GM19099 (cell line): ENCODE data around the gene FKBP2.

Source experiments
- POLR2A ChIP-seq: IDR thresholded peaks from 3 replicates; pipeline ENCODE4 v1.6.1; 2011; ENCODE audit warnings: low read depth; ENCODE audit not compliant: insufficient read length; ENCODE audit errors: extremely low read depth

FKBP2 gene

GRCh38 chr11:64260147-64260708 lies 19.3 kb downstream of the FKBP2 start:
- no peak for TF ChIP-seq POLR2A

GRCh38 chr11:64261556-64262080 lies 20.7 kb downstream of the FKBP2 start:
- no peak for TF ChIP-seq POLR2A

- TF ChIP-seq POLR2A, result no peak
These were observed 21.5 kb downstream of the FKBP2 start for GRCh38 chr11:64262271-64263002.

- TF ChIP-seq POLR2A, result no peak
These were observed 22.4 kb downstream of the FKBP2 start for GRCh38 chr11:64263021-64263946.

- TF ChIP-seq POLR2A, result no peak
These were observed 23.0 kb downstream of the FKBP2 start for GRCh38 chr11:64263947-64264317.

- TF ChIP-seq POLR2A, result no peak
These were observed 23.5 kb downstream of the FKBP2 start for GRCh38 chr11:64264371-64264852.

- no peak for TF ChIP-seq POLR2A
These were observed 24.6 kb downstream of the FKBP2 start for GRCh38 chr11:64265176-64266160.

GRCh38 chr11:64266339-64266738 lies 25.4 kb downstream of the FKBP2 start:
- no peak for TF ChIP-seq POLR2A

- TF ChIP-seq POLR2A, result no peak
These were observed 26.5 kb downstream of the FKBP2 start for GRCh38 chr11:64267207-64267945.

- TF ChIP-seq POLR2A, result no peak
These were observed 27.4 kb downstream of the FKBP2 start for GRCh38 chr11:64268025-64268892.

- no peak for TF ChIP-seq POLR2A
These were observed 28.1 kb downstream of the FKBP2 start for GRCh38 chr11:64268893-64269539.

GRCh38 chr11:64269540-64270220 lies 28.8 kb downstream of the FKBP2 start:
- peak; percentile 63 for TF ChIP-seq POLR2A
